GM12874 (cell line): Measurements from ENCODE around the gene CCNC.

Experiments
- TF ChIP-seq, protein P1 (sequence below): IDR thresholded peaks from 2 replicates; pipeline ENCODE4 v1.5.1; 2011; ENCODE audit warnings: low read depth, mild to moderate bottlenecking, control low read depth, low read length, moderate library complexity; ENCODE audit not compliant: insufficient read depth

Gene CCNC

DNA sequence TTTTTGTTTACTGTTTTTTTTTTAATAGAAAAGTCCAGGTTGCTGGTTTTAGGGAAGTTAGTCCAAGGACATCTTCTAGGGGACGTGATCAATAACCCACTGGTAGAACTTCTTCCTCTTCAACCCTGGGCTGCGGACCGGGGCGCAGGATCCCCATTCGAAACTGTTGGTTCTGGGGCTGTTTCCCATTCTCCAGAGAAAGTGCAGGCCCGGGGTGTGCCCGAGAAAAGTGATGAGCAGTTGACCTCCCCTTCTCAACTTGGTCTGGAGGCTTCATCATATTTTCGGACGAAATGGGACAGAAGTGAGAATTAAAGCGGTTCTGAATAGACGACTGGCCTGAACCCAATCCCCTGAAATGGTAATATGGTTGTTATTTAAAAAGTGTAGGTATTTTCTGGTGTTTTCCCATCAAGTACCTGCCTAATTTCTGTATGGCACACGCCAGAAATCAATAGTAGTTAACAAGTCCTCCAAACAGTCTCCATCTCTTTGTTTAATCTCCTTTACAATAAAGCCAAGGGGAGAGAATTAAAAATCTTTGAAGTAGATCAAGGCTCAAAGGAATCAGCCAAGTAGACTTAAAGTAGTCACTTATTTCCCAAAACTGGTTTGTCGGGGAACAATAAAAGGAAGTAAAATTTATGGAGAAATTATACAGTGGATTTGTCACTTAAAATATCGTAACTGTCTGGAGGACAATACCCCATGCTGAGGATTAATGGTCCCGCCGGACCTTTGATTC, 37.6 kb upstream of the CCNC start:
- TF ChIP-seq, protein P1, sequence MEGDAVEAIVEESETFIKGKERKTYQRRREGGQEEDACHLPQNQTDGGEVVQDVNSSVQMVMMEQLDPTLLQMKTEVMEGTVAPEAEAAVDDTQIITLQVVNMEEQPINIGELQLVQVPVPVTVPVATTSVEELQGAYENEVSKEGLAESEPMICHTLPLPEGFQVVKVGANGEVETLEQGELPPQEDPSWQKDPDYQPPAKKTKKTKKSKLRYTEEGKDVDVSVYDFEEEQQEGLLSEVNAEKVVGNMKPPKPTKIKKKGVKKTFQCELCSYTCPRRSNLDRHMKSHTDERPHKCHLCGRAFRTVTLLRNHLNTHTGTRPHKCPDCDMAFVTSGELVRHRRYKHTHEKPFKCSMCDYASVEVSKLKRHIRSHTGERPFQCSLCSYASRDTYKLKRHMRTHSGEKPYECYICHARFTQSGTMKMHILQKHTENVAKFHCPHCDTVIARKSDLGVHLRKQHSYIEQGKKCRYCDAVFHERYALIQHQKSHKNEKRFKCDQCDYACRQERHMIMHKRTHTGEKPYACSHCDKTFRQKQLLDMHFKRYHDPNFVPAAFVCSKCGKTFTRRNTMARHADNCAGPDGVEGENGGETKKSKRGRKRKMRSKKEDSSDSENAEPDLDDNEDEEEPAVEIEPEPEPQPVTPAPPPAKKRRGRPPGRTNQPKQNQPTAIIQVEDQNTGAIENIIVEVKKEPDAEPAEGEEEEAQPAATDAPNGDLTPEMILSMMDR = no peak

DNA sequence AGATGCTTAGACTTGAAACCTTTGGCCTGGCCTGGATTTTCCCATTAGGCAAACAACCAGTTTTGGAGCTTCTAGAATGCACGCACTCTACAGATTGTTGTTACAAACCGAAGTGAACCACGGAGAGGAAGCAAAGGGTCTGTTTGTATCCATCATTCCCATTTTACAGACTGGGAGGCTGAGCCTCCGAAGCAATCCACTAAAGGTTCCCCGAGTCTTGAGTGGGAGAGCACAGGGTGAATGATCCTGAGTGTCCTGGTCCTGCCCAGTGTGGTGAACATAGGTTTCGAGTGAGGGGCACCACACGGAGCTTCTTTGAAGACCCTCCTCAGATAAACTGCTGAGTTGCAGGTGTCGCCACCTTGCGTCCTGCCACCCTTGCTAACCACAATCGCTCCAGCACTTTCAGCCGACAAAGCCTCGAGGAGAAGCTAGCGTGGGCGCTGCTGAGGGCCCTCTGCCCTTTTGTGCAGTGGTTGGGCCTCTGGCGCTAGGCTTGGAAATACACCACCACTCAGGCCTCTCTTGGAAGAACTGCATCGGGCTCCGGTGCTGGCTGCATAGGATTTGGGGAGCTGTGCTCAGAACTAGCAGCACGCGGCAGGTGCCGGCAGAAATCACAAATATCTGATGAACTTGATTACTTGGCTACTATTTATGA, 36.7 kb upstream of the CCNC start:
- TF ChIP-seq, protein P1 = 0 out of 2 replicates have a peak, but pooled peaks have one; percentile 16

DNA sequence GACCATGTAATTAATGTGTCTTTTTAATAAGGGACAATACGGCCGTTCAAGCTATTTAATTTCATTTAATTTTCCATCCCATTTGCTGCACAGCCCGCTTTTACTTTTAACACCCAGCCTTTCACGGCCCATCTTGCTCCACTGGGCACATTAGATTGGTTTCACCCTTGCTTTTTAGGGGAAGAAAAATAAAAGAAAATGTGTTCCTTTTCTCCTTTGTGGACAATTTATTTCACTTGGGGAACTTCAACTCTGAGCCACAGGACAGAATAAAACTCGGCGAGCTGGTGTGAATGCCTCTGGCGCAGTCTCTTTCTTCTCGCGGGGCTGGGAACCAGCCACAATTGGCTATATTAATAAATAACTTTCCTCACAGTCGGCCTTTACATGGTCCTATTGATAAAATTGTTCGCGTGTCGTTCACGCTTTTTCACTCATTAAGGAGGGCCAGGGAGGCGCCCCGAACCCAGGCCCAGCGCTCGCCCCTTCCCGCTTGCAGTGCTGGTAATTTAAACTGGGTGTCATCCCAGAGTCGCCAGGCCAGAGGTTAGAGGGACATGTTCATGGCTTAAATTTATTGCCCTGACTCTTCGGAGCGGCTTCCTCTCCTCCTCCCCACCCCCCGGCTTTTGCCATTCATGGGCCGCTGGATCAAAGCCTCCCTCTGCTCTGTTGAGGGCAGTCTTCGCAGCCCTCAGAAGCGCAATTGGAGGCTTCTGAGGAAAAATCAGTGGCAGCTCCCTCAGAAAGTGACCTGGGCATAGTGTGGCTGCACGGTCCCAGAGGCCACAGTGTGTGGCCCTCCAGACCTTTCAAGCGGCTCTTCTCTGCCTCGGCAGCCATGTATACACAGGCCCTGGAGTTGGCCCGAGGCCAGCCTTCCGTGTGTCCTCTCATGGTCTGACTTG, 36.0 kb upstream of the CCNC start:
- TF ChIP-seq, protein P1 = no peak

DNA sequence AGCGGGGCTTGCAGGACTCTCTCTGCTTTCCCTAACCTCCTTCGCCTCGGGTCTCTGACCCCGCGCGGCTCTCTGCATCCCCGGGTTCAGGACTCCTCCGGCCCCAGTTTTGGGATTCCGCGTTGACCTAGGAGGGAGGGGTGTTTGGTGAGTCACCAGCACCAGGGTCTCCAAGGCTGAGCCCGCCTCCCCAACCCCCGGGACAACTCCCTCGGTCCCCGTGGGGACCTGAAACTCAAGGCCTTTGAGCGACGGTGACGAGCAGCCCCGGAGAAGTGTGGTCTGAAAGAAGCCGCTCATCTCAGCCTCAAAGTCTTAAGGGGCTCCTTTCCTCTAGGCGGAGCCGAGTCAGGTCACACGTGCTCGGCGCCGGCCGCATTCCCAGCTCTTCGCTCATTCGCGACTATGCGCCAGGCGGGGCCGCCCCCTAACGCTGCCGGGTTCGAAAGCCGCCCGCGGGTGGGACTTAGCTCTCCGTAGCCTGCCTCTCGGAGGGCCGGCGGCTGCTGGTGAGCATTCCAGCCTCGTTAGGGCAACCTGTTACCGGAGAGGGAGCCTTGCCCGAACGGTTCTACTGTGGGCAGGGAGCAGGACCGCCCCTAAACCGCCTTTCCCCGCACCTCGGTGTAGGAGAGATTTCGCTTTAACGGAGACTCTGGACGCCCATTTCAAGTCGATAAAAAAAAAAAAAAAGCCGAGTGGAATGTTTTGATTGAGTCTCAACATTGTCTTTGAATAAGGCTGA, 35.1 kb upstream of the CCNC start:
- TF ChIP-seq, protein P1 = no peak

DNA sequence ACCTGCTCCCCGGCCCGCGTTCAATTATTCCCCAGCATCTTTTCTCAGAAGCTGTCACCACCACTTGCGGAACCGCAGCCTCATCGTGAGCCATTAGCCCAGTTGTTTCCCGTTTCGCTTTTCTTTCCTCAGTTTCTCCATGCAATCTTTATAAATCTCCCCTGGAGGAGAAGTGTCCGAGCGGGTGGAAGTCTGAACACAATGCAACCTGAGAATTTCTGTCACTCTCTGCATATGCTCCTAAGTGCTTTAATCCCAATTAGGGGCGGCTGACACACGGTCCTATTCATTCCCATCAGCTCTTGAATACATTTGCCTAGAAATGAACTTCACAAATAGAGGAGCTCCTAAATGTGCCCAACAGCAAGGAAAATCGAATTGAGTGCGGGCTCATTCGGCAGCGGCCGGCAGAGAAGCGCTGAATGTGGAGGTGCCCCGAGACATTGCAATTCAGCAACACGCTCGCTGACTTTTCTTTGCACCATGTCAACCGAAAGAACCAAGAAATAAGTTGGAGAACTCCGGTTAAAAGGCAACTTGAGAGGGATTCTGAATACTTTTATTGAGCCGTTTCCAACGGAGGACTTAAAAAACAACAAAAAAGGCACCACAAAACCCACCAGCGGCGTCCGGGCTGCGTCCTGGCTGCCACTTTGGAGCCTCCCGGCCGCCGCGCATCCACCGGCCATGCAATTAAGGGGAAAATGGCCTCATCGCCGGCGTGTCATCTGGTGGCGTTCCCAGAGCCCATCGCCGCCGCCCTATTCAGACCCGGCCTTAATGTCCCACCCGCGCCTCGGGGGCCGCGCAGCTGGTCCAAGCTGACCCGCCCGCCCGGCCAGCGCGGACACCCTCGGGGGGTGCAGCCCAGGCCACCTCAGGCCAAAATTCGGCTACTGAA, 34.3 kb upstream of the CCNC start:
- TF ChIP-seq, protein P1 = no peak

DNA sequence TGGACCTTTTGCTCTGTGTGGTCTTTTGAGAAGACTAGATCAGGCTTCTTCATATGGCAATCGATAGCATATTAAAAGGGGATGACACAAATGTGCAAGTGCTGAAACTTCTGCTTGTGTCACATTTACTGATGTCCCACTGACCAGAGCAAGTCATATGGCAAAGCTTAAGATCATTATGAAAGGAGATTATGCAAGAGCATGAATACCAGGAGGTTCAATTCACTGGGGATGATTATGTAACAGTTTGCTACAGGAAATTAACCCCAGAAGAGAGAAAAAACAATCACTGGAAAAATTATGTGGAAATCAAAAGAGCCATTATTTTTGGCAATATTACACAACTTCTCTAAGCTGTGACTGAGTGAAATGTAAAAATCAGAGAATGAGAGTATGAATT, 24.4 kb upstream of the CCNC start:
- TF ChIP-seq, protein P1 = no peak
